NCI-H2081 treated with DMSO at 0.1 percent for 48 hours (cell line): ENCODE data around the gene ATP13A3.
A peak's percentile ranks its signal among the peaks of the same experiment; 100 is the strongest.

Source experiments
- DNase-seq: peaks from one replicate; lab custom pipeline; 2025; lab: John Stamatoyannopoulos, UW

The ATP13A3 gene

DNA sequence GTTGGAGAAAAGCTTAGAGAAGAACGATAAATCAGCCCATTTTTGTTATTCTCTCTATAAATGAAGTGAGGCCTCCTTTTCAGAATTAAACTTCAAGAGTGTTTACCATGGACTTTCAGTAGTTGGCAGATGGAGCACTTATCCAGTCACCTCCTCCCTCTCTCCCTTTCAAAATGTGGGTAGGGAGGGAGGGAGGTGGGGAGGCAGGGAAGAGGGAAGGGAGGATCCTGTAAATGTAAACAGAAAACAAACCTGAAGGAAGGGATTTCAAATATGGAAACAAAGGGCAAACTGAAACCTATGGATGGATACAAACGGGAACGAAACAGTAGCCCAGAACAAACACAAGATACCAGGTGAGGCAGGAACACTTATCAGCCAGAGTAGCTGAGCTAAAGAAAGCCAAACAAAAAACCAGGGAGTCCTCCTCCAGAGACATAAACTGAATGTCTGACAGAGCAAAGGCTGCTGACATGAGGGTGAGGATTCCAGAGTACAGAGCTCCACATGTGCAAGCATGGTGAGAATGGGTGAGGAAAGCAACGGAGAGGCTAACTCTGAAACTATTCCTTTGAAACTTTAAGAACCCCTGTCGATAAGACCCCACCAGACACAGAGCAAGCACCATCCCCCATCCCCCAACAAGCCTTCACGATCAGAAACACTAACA, 46.8 kb downstream of the ATP13A3 start:
- no peak for DNase-seq

DNA sequence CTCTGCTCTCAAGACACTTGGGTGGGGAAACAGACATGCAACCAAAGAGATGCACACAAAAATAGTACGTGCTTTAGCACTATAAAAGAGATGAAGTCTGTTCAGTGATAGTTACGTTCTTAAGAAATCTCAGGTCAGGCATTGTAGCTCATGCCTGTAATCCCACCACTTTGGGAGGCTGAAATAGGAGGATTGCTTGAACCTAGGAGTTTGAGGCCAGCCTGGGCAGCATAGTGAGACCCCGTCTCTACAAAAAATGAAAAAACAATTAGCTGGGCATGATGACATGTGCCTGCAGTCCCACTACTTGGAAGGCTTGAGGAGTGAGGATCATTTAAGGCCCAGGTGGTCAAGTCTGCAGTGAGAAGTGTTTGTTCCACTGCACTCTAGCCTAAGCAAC, 52.3 kb downstream of the ATP13A3 start:
- no peak for DNase-seq

DNA sequence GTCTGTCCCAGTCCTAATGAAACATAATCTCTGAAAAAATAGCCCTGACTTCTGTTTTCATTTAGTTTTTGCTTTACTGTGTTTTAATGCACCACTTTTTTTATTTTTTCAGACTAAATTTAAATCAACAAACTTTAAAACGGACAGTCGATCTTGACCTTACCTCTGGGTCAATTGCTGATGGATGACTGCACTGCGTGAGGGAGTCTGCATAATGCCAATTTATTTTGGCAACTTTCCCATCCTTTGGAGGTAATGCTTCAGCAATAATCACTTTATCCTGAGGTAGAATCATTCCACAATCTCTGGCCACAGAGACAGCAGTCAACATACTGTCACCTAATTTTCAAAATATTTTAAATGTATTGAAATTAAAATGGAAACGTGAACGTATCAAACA, 55.2 kb downstream of the ATP13A3 start:
- DNase-seq = no peak

DNA sequence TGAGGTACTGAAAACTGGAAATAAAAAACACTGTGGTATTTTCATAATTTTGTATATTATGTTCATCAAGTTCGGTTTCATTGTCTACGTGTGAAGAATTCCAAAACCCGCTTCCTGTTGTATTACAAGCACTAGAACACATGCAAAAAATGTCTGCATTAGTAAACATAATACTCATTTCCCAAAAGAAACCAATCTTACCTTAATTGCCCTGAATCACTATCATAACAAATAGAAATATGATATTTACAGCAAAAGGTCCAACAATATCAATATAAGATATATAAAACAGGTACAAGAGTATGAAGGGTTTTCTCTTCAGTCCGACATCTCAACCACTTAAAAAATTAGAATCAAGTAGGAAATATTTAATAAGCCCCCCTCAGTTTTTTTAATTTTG, 61.4 kb downstream of the ATP13A3 start:
- no peak for DNase-seq

DNA sequence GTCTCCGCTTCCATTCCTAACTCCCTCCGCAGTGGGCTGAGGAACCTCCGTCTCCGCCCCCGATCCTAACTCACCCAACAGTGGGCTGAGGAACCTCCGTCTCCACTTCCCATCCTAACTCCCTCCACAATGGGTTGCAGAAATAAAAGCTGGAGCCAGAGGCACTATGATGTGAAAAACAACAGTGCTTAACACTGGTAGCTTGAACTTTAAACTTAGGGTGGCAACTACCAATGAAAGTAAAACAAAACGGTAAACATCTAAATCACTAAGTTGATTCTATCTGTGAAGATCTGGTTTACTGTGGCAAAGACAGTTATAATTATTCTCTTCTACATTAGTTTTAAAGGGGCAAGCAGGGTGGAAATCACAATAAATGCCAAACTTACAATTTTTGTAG, 61.8 kb downstream of the ATP13A3 start:
- no peak for DNase-seq

DNA sequence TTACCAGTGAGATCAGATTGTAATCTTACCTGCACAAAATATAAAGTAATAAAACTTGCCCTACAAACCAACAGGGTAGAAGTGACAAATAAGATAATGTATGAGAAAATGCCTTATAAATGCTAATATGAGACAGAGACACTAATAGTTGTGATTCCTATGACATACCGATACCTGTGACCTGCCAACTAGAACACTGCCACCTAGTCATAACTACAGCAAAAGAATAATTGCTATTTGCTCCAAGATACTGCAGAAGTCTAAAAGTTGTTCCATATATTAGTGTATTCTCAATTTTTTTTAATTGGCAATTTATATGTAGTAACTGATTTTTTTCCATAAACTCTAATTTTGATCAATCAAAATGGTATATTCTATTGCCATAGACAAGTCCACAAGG, 62.4 kb downstream of the ATP13A3 start:
- DNase-seq = no peak

DNA sequence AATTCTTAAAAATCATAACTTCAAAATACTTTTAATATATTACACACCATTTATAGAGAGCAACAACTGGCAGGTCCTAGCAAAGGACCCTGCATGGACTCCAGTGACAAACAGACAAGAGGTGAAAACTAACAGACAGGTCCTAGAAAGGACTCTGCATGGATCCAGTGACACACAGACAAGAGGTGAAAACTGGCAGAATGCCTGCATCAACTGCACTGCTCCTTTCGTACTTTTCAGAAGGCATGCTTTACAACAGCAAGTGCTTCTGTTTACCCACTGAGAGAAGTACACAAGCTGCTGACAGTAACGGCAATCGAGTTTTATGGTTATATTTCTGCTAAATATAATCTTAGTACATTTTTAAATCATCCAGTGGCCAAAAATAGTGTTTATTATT, 63.5 kb downstream of the ATP13A3 start:
- no peak for DNase-seq

DNA sequence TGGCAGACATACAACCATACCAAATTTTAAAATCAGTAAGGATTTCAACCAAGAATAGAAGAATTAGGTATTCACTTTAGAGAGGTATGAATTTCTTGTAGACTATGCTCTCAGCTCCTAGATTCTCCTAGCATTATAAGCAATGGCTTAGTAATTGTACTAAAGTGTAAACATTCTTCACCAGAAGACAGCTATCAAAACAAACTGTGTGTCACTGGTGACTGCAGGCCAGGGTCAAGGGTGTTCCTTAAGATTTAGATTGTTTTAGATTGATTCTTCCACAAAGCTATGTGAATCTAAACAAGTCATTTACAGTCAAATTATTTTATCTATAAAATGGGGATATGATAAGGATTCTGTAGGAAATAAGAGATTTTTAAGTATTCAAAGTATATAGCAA, 64.6 kb downstream of the ATP13A3 start:
- DNase-seq = no peak

DNA sequence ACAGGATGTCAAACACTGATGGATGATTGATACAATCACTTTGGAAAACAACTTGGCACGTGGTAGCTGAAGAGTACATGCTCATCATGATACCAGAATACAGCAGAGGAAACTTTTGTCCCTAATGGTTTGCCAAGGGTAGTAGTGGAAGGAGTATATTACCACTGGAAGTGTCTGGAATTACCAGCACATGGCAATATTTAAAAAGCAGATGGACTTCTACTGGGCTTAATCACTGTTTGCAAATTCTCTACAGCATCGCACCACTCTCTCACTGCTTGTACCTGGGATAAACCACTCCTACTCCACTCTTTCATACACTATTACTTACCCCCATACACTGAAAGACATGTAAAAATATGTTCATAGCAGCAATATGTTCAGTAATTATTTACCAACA, 68.1 kb downstream of the ATP13A3 start:
- DNase-seq = no peak

DNA sequence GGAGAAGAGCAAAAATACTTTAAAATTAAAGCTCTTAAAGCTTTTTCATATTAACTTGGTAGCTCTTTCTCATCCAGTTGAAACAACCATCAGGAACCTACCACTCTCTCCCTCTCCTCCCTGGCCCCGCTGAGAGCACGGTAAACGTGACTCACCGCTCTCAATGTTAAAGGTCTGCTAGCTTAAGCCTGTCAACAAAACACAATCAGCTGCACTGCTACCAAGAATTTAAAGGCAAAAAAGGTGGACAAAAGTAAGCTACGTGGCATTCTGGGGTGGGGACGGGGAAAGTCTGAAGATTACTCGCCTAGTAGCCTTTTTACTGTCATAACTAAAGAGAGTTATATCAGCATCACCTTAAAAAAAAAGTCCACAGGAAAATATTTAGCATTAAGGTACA, 79.4 kb downstream of the ATP13A3 start:
- DNase-seq = no peak

DNA sequence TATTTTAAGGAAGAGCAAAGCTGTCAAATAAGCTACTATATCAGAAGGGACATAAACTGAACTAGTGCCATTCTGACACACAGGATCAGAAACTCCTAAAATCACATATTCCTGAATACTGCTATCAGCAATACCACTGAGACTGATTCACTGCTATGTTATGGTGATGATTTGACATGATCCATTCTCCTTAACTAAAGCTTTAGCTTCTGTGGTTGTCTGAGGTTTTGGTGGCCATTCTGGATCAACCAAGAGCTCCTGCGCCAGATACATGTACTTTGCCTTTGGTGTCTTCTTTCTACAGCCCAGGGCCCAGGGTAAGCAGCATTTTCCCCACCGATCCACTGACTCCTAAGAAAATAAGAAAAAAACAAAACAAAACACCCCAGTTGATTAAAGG, 81.0 kb downstream of the ATP13A3 start:
- DNase-seq = no peak

DNA sequence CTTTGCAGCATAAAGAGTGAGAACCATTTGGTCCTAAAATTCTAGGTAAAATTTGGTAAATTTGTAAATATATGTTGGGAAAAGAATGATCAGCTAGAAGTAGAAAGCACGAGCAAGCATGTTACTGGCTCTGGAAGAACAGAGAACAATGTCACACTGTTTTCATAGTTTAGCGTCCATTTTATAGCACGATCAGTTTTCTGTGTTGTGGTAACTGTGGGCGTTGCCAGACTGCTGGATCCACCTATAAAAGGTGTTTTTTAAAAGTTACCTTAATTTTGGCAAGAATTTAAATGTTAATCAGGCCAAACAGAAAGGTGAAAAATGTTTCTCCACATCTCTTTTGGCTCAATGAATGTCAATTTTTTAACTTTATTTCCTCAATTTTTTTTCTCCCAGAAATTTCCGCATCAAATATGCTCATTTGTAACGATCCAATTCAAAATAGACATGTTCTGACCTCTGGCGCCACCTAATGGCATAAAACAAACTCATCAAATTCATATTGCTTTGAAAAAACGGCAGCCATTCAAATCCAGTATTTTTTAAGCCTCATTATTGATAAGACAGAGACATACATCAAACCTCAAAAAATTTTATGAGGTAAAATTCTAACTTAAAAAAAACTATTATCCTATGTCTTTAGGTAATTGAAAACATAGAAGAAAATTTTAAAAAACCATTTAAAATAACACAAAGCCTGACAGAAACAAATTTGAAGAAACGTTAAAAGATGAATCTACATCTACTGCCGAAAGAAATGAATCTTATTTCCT, 82.2 kb downstream of the ATP13A3 start:
- peak; percentile 63 for DNase-seq

DNA sequence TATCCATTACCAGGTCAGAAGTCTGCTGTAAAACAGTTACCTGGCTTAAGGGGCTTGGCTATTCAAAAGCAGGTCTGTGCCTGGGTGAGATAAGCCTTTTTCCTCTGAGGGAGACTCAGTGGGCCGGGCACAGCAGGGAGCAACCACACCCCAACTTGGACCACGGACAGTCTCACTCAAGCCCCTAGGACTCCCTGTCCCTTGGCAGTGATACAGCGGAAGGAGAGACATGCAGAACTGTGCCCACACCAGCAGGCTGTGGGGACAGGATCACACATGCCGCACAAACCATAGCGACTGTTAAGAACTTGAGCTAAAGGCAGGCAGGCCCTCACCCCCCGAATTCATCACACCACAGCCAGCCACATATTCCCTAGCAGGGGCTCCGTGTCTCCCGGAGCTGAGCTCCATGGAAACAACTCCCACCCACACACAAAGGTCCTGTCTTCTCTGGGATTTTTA, 84.9 kb downstream of the ATP13A3 start:
- no peak for DNase-seq

DNA sequence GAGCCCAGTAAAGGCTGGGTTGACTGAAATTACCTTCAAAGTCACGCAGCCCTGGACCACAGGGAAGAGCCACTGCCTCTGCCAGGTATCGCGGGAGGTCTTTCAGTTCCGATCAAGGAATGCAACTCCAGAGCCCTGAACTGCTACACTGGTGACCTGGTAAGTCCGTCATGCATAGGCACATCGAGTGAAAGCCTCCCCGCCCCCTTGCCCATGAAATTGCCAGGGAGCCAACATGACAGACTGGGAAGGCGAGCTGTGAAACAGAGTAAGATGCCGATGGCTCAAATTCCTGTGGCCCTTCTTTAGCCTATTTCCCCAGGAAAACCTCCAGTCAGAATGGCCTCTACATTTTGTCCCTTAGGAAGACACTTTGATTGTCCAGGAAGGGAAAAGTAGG, 85.5 kb downstream of the ATP13A3 start:
- DNase-seq = no peak

DNA sequence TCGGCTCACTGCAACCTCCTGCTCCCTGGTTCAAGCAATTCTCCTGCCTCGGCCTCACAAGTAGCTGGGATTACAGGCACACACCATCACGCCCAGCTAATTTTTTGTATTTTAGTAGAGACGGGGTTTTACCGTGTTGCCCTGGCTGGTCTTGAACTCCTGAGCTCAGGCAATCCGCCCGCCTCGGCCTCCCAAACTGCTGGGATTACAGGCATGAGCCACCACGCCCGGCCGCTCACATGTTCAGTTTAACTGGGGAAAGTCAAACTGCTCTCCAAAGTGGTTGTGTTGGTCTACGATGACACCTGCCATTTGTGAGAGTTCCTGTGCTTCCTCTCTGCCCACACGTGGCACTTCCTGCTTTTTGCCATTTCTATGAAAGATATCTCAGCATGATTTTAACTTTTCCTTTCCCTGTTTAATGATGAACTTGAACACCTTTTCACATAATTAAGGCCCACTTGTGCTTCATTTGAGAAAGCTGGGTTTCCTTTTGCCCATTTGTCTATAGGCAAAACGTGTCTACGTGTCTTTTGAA, 86.9 kb downstream of the ATP13A3 start:
- DNase-seq = no peak

DNA sequence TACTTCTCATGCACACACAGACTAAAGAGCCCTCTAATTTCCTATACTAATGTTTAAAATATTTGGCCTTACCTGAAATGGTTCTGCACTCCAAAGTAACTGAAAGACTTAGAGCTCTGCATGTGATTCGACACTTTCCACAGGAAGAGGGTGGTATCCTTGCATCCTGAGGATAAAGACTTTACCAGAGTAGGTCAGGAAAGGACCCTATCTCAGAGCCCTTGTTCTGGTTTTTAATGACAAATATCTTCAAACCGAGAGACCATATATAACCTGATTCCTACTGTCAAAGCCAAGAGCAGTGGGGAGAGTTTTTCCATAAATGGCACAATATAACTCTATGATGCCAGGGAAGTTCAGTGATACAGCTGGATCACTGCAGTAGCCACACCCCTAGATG, 87.6 kb downstream of the ATP13A3 start, which contains the start of gene GP5:
TSS of gene GP5 (minus strand) at position 101 of the 400 bp plus-strand sequence. CDS start 984 bp downstream, outside the sequence.
- DNase-seq = no peak

DNA sequence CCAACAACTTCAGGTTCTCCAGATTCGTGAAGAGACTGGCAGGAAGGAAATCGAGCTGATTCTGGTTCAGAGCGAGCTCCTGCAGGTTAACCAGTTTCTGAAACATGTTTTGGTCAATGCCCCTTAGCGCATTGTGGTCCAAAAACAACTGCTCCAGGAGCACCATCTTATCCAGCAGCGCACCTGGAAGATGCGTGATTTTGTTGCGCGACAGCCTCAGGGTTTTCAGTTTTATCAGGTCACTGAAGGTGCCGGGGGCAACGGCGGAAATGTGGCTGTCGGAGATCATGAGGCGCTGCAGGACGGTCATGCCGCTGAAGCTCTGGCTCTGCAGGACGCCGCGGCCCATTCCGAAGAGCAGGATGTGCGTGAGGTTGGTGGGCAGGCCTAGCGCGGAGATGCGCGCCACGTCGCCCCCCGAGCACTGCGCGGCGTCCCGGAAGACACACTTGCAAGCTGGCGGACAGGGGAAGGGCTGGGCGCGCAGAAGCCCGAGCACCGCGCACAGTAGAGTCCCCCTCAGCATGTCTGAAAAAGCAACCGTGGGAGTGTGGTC, 89.0 kb downstream of the ATP13A3 start:
- DNase-seq = no peak

DNA sequence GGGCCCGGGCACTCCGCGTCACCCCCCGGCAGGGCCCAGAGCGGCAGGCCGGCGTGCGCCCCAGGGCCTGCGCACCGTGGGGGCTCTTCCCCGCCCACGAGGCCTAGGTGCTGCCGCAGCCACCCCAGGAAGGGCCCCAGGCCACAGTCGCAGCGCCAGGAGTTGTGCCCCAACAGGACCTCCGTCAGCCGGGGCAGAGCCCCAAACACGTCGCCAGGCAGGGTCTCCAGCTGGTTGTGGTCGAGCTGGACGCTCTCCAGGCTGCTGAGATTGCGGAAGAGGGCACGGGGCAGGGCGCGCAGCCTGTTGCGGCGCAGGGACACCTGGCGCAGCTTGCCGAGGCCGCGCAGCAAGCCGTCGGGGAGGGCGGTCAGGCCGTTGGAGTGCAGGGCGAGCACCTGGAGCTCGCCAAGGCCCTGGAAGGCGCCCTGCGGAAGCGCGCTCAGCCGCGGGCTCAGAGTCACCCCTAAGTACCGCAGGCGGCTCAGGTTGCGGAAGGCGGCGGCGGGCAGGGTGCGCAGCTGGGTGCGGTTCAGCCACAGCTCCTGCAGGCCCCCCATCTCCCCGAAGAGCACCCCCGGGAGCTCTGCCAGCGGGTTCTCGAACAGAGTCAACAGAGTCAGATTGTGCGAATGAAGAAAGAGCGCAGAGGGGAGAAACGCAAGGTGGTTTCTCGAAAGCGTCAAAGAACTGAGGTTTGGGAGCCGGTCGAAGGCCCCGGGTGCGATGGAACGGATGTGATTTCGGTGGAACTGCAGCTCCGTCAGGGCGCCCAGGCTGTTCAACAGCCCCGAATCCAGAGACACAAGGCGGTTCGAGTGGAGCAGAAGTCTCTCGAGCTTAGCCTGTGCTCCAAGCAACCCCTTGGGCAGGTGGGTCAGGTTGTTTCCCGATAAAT, 89.7 kb downstream of the ATP13A3 start:
- no peak for DNase-seq

DNA sequence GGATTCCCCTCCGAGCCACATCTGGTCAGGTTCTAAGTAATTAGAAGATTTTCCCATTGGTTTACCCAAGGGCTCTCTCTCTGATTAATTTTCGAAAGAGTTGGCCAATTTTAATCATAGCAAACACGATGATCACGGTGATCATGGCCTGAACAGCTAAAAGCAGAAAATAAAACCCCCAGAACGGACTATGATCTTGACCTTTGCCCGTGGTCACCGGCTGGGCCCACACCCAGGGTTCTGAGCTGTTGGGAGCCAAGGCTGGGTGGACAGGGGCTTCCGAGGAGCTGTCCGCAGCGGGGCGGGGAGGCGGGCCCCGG, 90.3 kb downstream of the ATP13A3 start:
- no peak for DNase-seq

DNA sequence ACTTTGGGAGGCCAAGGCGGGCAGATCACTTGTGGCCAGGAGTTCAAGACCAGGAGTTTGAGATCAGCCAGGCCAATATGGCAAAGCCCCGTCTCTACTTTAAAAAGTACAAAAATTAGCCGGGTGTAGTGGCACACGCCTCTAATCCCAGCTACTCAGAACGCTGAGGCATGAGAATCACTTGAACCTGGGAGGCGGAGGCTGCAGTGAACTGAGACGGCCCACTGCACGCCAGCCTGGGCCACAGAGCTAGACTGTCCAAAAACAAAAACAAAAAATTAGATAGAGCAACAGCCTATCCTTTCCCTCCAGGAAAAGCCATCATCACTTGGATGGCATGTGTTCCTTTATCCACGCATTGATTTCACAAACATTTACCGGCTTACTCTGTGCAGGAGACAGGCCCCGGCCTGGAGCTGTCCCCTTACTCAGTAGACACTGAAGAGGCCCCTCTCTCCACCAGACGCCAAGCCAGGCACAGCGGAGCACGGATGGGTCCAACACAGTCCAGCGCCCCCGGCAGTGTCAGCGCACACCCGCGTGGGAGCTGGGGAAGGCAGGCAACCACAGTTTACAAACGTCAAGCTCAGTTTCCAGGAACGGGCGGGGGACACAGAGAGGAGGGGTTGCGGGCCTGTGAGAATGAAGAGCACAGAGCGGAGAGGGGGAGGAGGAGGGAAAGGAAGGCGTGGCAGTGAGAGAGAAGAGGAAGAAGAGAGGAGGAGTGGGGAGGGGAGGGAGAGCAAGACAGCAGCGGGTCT, 90.8 kb downstream of the ATP13A3 start:
- no peak for DNase-seq

DNA sequence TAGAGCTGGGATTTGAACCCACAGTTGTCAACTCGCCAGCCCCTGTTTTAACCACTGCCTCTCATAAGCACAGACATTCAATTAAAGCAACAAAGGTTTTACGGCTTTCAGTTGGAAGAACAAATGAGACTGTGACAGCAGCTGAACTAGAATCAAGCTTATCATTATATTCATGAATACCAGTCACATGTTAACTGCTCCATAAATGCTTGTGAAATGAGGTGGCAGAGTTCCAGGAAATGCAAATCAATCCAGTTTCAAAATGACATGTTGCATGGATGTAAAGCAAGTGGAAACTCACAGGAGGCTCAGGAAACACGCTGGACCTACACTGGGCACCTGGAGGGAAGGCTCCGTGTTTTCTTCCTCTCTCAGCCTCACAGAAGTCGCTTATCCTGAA, 91.6 kb downstream of the ATP13A3 start:
- DNase-seq = peak; percentile 99
